ENCODE data around the gene IL16. TPM values are rescaled to one million over a fixed set of nuclear protein-coding genes. Genes with fewer than 3 reads are reported as not detected.

IL16 gene
- polyA plus RNA-seq, 3 donors = 2.4 to 12.6 (median 9.3) TPM

GRCh38 chr15:81280696-81281455 lies 84.2 kb downstream of the IL16 start:
- 68 to 79% (median 77%) methylated on average over 8 of the region's 8 CpGs for WGBS, 3 donors
- no peak overlapping the region for H3K27ac ChIP-seq (ENCODE audit: low read depth, low read length)

- 91 to 96% (median 93%) methylated on average over 3 of the region's 3 CpGs for WGBS, 3 donors
- no peak overlapping the region for H3K27ac ChIP-seq (ENCODE audit: low read depth, low read length)
Observed at GRCh38 chr15:81281456-81281735, 84.7 kb downstream of the IL16 start.

- H3K27ac ChIP-seq (ENCODE audit: low read depth, low read length) = no peak overlapping the region
- WGBS, 3 donors = 85 to 96% (median 92%) methylated on average over 12 of the region's 12 CpGs
Observed at GRCh38 chr15:81281766-81282605, 85.3 kb downstream of the IL16 start.

- WGBS, 3 donors = 94 to 97% (median 96%) methylated on average over 18 of the region's 18 CpGs
- no peak overlapping the region for H3K27ac ChIP-seq (ENCODE audit: low read depth, low read length)
Observed at GRCh38 chr15:81282606-81282895, 85.9 kb downstream of the IL16 start.

GRCh38 chr15:81282911-81283310 lies 86.2 kb downstream of the IL16 start:
- no peak overlapping the region for H3K27ac ChIP-seq (ENCODE audit: low read depth, low read length)
- 93 to 99% (median 97%) methylated on average over 5 of the region's 5 CpGs for WGBS, 3 donors

DNA sequence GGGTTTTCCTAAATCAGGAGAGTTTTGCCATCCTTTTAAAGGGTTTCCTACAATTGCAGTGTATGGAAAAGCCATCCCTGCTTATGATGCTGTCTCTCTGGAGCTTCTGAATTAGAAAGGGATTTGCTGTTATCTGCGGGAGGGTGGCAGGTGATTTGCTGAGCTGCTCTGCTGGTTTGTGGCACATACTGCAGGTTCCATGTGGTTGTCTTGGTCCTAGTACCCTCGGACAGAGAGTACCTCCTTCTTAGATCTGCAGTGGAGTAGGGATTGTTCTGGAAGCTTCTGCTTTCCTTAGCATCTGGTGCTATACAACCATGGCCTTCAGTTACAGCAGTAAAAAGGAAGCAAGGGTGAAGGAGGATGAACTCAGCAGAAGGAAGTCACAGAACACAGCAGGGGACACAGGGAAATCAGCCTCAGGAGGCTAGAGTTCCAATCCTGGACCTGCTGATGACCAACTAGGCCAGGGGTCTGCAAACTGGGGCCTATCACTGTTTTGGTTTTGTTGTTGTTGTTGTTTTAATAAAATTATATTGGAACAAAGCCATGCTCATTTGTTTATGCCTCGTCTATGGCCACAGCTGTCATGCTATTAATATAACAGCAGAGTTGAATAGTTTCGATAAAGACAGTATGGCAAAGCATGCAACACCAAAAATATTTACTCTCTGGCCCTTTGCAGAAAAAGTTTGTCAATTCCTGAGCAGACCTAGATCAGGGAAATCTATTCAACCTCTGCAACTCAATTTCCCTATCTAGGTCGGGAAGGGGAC lies 87.8 kb downstream of the IL16 start:
- WGBS, 3 donors = 58 to 80% (median 70%) methylated on average over 5 of the region's 5 CpGs
- H3K27ac ChIP-seq (ENCODE audit: low read depth, low read length) = no peak overlapping the region

DNA sequence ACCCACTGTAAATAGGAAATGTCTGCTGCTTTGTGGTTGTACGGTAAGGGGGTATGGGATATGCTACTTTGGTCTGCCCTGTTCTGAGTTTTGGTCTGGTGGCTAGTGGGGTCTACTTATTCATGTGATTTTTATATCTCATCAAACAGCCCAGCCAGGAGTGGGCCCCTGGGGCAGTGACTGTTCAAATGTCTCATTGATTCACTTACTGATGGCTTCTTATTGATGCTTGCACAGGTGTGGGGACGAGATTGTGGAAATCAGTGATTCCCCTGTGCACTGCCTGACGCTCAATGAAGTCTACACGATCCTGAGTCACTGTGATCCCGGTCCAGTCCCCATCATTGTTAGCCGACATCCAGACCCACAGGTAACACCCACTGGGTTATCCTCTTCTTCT lies 88.8 kb downstream of the IL16 start:
- H3K27ac ChIP-seq (ENCODE audit: low read depth, low read length) = no peak overlapping the region
- 88 to 97% (median 95%) methylated on average over 6 of the region's 6 CpGs for WGBS, 3 donors

DNA sequence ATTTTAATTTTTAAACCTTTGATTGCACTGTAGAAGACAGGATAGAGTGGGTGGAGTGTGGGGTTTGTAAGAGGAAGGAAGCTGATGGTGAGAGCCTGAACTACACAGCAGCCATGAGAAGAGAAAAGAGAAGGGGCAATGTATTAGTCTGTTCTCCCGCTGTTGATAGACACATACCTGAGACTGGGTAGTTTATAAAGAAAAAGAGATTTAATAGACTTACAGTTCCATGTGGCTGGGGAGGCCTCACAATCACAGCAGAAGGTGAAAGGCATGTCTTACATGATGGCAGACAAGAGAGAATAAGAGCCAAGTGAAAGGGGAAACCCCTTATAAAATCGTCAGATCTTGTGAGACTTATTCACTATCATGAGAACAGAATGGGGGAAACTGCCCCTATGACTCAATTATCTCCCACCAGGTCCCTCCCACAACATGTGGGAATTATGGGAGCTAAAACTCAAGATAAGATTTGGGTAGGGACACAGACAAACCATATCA lies 90.0 kb downstream of the IL16 start:
- no peak overlapping the region for H3K27ac ChIP-seq (ENCODE audit: low read depth, low read length)
- 43 to 88% (median 60%) methylated on average over 2 of the region's 2 CpGs for WGBS, 3 donors

- 93 to 94% (median 94%) methylated on average over 3 of the region's 3 CpGs for WGBS, 3 donors
- no peak overlapping the region for H3K27ac ChIP-seq (ENCODE audit: low read depth, low read length)
Observed at GRCh38 chr15:81288040-81288439, 91.4 kb downstream of the IL16 start.

- H3K27ac ChIP-seq (ENCODE audit: low read depth, low read length) = no peak overlapping the region
Observed at GRCh38 chr15:81288616-81289015, 91.9 kb downstream of the IL16 start.

DNA sequence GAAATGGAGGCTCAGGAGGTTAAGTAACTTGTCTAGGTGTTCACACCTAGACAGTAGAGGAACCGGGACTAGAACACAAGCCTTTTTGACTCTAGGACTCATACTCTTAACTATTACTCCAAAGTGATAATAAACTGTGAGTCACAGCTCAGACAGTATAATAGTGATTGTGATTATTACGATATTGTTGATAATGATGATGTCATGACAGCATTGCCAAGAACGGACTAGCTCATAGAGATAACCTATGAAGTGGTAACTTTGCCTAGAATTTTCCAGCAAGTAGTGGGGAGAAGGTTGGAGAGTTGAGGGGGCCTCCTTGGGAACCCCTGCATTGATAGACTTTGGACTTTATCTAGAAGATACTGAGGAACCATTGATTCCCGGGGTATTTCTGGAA lies 93.2 kb downstream of the IL16 start:
- WGBS, 3 donors = 85 to 96% (median 92%) methylated on average over 4 of the region's 4 CpGs
- no peak overlapping the region for H3K27ac ChIP-seq (ENCODE audit: low read depth, low read length)

More at GRCh38 chr15:81288616-81289015, 91.9 kb downstream of the IL16 start:
- 78 to 82% (median 80%) methylated on average over 8 of the region's 8 CpGs for WGBS, 3 donors

DNA sequence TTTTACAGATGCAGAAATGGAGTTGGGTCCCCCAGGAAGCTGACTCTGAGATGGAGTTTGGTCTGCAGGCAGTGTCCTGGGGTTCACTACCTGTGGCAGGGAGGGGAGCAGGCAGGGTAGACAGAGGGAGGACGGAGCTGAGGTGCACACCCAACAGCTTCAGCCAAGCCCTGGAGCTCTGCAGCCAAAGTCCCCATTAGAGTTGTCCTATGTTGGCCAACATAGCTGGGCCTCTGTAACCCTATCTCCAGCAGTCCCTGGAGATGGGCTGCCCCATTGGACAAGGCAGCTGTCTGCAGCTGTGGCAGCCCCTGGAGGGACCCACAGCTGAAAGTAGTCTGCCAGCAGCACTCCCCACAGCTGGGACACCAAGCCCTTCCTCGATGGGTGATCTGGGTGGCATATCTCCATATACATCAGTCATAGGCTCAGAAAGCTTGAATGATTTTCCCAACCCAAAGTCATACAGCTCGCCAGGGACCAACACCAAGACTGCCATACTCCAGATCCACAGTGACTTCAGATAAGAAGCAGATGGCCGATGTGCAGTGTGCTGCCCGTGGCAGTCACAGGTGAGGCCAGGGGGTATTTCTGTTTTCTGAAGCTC lies 95.3 kb downstream of the IL16 start:
- 65 to 81% (median 73%) methylated on average over 5 of the region's 5 CpGs for WGBS, 3 donors
- no peak overlapping the region for H3K27ac ChIP-seq (ENCODE audit: low read depth, low read length)

- no peak overlapping the region for H3K27ac ChIP-seq (ENCODE audit: low read depth, low read length)
- WGBS, 3 donors = 79 to 91% (median 86%) methylated on average over 12 of the region's 12 CpGs
Observed at GRCh38 chr15:81292523-81293001, 95.9 kb downstream of the IL16 start.

- 40 to 62% (median 42%) methylated on average over 9 of the region's 9 CpGs for WGBS, 3 donors
Observed at GRCh38 chr15:81293728-81294515, 97.2 kb downstream of the IL16 start.

DNA sequence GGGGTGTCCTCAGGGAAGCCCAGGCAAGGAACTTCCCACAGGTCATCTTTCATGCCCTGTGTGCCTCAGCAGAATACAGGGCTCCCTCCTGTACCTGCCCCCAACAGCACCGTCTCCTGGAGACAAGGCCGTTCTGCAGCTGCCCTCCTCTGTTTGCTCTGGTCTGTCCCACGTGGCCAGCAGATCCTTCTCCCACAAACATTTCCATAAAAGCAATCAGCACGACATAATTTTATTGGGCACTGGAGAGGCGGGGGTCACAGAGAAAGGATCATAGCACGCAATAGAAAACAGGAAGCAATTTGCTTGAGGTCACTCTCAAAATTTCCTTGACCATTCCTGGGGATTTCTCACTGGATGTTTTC lies 97.8 kb downstream of the IL16 start:
- H3K27ac ChIP-seq (ENCODE audit: low read depth, low read length) = no peak overlapping the region
- 32 to 39% (median 34%) methylated on average over 6 of the region's 6 CpGs for WGBS, 3 donors

More at GRCh38 chr15:81293728-81294515, 97.2 kb downstream of the IL16 start:
- no peak overlapping the region for H3K27ac ChIP-seq (ENCODE audit: low read depth, low read length)

DNA sequence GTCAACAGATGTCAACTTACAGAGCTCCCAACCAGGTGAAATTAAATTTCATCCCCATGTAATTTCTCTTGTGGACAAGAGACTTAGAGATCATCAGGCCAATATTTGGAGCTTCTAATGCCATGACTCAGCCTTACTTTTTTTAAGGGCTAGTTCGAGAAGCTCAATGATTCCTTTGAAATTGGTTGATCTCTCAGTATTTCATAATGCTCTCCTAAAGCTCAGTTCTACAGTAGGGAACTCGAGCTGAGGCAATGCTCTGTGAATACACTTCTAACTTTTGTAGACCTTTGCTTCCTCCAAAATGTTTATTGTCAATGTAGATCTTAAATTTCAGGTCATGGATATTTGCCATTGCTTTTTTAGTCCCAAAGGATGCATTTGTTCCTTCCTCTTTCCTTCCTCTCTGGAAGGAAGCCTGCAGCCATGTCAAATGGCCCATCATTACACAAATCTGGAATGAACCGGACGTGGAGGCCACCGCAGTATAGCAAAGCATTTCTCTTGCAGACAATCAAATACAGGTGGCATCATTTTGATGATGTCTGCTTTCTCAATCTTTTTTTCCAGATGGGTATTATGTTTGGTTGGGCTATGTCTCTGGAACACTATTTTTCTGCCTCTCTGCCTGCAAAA lies 98.9 kb downstream of the IL16 start:
- 39 to 69% (median 50%) methylated on average over 5 of the region's 5 CpGs for WGBS, 3 donors
- H3K27ac ChIP-seq (ENCODE audit: low read depth, low read length) = no peak overlapping the region

DNA sequence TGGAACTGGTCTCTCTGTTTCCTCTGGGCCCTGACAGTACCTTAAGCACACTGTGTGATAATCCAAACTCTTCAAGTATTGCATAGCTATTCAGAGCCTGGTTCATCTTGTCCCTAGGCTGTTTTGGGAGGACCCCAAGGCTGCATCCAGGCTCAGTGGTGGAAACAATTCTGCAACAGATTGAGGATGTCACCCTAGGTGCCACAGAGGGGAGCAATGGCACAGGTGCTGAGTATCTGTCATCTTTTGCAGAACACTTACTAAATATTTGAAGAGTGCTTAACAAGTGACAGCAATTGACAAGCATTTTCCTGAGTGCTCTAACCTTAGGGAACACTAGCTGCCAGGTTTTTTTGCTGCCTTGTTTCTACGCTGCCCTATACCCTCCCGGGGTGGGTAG lies 99.5 kb downstream of the IL16 start:
- WGBS, 3 donors = 40 to 73% (median 48%) methylated on average over 2 of the region's 2 CpGs
- H3K27ac ChIP-seq (ENCODE audit: low read depth, low read length) = no peak overlapping the region
